ENCODE results near the gene MRPS22.
"Not testable (repeated sequence)": the region's sequence is repeated elsewhere in the genome, so short reads cannot be mapped to it uniquely, and the experiment has no call there.

MRPS22 gene

GRCh38 chr3:139319428-139320402 lies 24.1 kb upstream of the MRPS22 start:
- no peaks in the 10 kb centered on the region for H3K4me1 Mint-ChIP-seq (ENCODE audit: low read depth)
- H3K4me3 Mint-ChIP-seq: no peak overlapping the region
- no peak overlapping the region for H3K27ac Mint-ChIP-seq
- no peaks in the 10 kb centered on the region for H3K36me3 Mint-ChIP-seq (ENCODE audit: low read depth)
- no peaks in the 10 kb centered on the region for H3K9me3 Mint-ChIP-seq
- intact Hi-C loops (cut with micrococcal nuclease): no loop called here
- peaks cover 8% of the 10 kb centered on the region for H3K27me3 Mint-ChIP-seq

GRCh38 chr3:139320551-139321309 lies 23.1 kb upstream of the MRPS22 start:
- Mint-ChIP-seq H3K4me1 (ENCODE audit: low read depth) (no peaks in the 10 kb centered on the region), H3K27me3 (peaks cover 8% of the 10 kb centered on the region), H3K27ac (no peak overlapping the region), H3K9me3 (no peaks in the 10 kb centered on the region), H3K36me3 (ENCODE audit: low read depth) (no peaks in the 10 kb centered on the region), H3K4me3 (no peak overlapping the region)
- intact Hi-C loops (cut with micrococcal nuclease): no loop called here

GRCh38 chr3:139322346-139322745 lies 21.5 kb upstream of the MRPS22 start:
- peaks cover 6% of the 10 kb centered on the region for H3K27me3 Mint-ChIP-seq
- H3K9me3 Mint-ChIP-seq: no peaks in the 10 kb centered on the region
- H3K27ac Mint-ChIP-seq: no peak overlapping the region
- no peaks in the 10 kb centered on the region for H3K4me1 Mint-ChIP-seq (ENCODE audit: low read depth)
- no peak overlapping the region for H3K4me3 Mint-ChIP-seq
- intact Hi-C loops (cut with micrococcal nuclease): no loop called here
- no peaks in the 10 kb centered on the region for H3K36me3 Mint-ChIP-seq (ENCODE audit: low read depth)

GRCh38 chr3:139323146-139323545 lies 20.7 kb upstream of the MRPS22 start:
- Mint-ChIP-seq H3K27ac (no peak overlapping the region), H3K4me3 (no peak overlapping the region), H3K36me3 (ENCODE audit: low read depth) (no peaks in the 10 kb centered on the region), H3K4me1 (ENCODE audit: low read depth) (no peaks in the 10 kb centered on the region), H3K27me3 (peaks cover 6% of the 10 kb centered on the region), H3K9me3 (no peaks in the 10 kb centered on the region)
- intact Hi-C loops (cut with micrococcal nuclease): no loop called here

GRCh38 chr3:139324456-139324855 lies 19.4 kb upstream of the MRPS22 start:
- Mint-ChIP-seq H3K27me3 (peaks cover 8% of the 10 kb centered on the region), H3K4me1 (ENCODE audit: low read depth) (peaks cover 6% of the 10 kb centered on the region), H3K4me3 (no peak overlapping the region), H3K27ac (no peak overlapping the region), H3K36me3 (ENCODE audit: low read depth) (no peaks in the 10 kb centered on the region), H3K9me3 (no peaks in the 10 kb centered on the region)
- intact Hi-C loops (cut with micrococcal nuclease): no loop called here

- intact Hi-C loops (cut with micrococcal nuclease): no loop called here
- Mint-ChIP-seq H3K4me1 (ENCODE audit: low read depth) (peaks cover 9% of the 10 kb centered on the region), H3K36me3 (ENCODE audit: low read depth) (no peaks in the 10 kb centered on the region), H3K27ac (no peak overlapping the region), H3K27me3 (peaks cover 11% of the 10 kb centered on the region), H3K9me3 (no peaks in the 10 kb centered on the region), H3K4me3 (no peak overlapping the region)
Observed at GRCh38 chr3:139325551-139325950, 18.3 kb upstream of the MRPS22 start.

- Mint-ChIP-seq H3K9me3 (no peaks in the 10 kb centered on the region), H3K27ac (no peak overlapping the region)
Observed at GRCh38 chr3:139326131-139326530, 17.7 kb upstream of the MRPS22 start.

GRCh38 chr3:139326707-139327106 lies 17.1 kb upstream of the MRPS22 start:
- no peak overlapping the region for H3K27ac Mint-ChIP-seq

More at GRCh38 chr3:139326131-139326530, 17.7 kb upstream of the MRPS22 start:
- Mint-ChIP-seq H3K4me3 (no peak overlapping the region), H3K4me1 (ENCODE audit: low read depth) (peaks cover 9% of the 10 kb centered on the region), H3K36me3 (ENCODE audit: low read depth) (no peaks in the 10 kb centered on the region), H3K27me3 (peaks cover 13% of the 10 kb centered on the region)
- intact Hi-C loops (cut with micrococcal nuclease): no loop called here

GRCh38 chr3:139327231-139327630 lies 16.6 kb upstream of the MRPS22 start:
- H3K4me3 Mint-ChIP-seq: no peak overlapping the region
- H3K4me1 Mint-ChIP-seq (ENCODE audit: low read depth): peaks cover 9% of the 10 kb centered on the region
- intact Hi-C loops (cut with micrococcal nuclease): no loop called here
- H3K27me3 Mint-ChIP-seq: peaks cover 17% of the 10 kb centered on the region
- H3K36me3 Mint-ChIP-seq (ENCODE audit: low read depth): no peaks in the 10 kb centered on the region
- no peak overlapping the region for H3K27ac Mint-ChIP-seq
- no peaks in the 10 kb centered on the region for H3K9me3 Mint-ChIP-seq

More at GRCh38 chr3:139326707-139327106, 17.1 kb upstream of the MRPS22 start:
- Mint-ChIP-seq H3K36me3 (ENCODE audit: low read depth) (no peaks in the 10 kb centered on the region), H3K4me1 (ENCODE audit: low read depth) (peaks cover 9% of the 10 kb centered on the region), H3K9me3 (no peaks in the 10 kb centered on the region), H3K4me3 (no peak overlapping the region), H3K27me3 (peaks cover 15% of the 10 kb centered on the region)
- intact Hi-C loops (cut with micrococcal nuclease): no loop called here

- Mint-ChIP-seq H3K9me3 (no peaks in the 10 kb centered on the region), H3K27me3 (peaks cover 20% of the 10 kb centered on the region), H3K4me1 (ENCODE audit: low read depth) (peaks cover 9% of the 10 kb centered on the region), H3K36me3 (ENCODE audit: low read depth) (no peaks in the 10 kb centered on the region), H3K27ac (no peak overlapping the region), H3K4me3 (no peak overlapping the region)
- intact Hi-C loops (cut with micrococcal nuclease): loop anchor here (2.0 kb wide), 1 partner anchor 215 kb away; no protein-coding TSS in a partner anchor
Observed at GRCh38 chr3:139327861-139328260, 16.0 kb upstream of the MRPS22 start.

- H3K27ac Mint-ChIP-seq: no peak overlapping the region
- peaks cover 23% of the 10 kb centered on the region for H3K27me3 Mint-ChIP-seq
- intact Hi-C loops (cut with micrococcal nuclease): loop anchor here (2.0 kb wide), 1 partner anchor 216 kb away; no protein-coding TSS in a partner anchor
- peaks cover 9% of the 10 kb centered on the region for H3K4me1 Mint-ChIP-seq (ENCODE audit: low read depth)
- no peaks in the 10 kb centered on the region for H3K36me3 Mint-ChIP-seq (ENCODE audit: low read depth)
- H3K4me3 Mint-ChIP-seq: no peak overlapping the region
- H3K9me3 Mint-ChIP-seq: no peaks in the 10 kb centered on the region
Observed at GRCh38 chr3:139328356-139328755, 15.5 kb upstream of the MRPS22 start.

GRCh38 chr3:139329364-139329850 lies 14.4 kb upstream of the MRPS22 start:
- H3K4me1 Mint-ChIP-seq (ENCODE audit: low read depth): peaks cover 9% of the 10 kb centered on the region
- H3K27ac Mint-ChIP-seq: no peak overlapping the region
- H3K27me3 Mint-ChIP-seq: peaks cover 25% of the 10 kb centered on the region
- intact Hi-C loops (cut with micrococcal nuclease): loop anchor here (1.0 to 2.0 kb wide), 3 partner anchors 217 to 393 kb away; no protein-coding TSS in a partner anchor
- no peaks in the 10 kb centered on the region for H3K9me3 Mint-ChIP-seq
- H3K4me3 Mint-ChIP-seq: peak overlapping the region; percentile 59
- H3K36me3 Mint-ChIP-seq (ENCODE audit: low read depth): no peaks in the 10 kb centered on the region

GRCh38 chr3:139332092-139332491 lies 11.7 kb upstream of the MRPS22 start:
- no peak overlapping the region for H3K27ac Mint-ChIP-seq
- no peaks in the 10 kb centered on the region for H3K36me3 Mint-ChIP-seq (ENCODE audit: low read depth)
- H3K4me1 Mint-ChIP-seq (ENCODE audit: low read depth): peaks cover 9% of the 10 kb centered on the region
- H3K27me3 Mint-ChIP-seq: peaks cover 25% of the 10 kb centered on the region
- intact Hi-C loops (cut with micrococcal nuclease): no loop called here
- H3K9me3 Mint-ChIP-seq: no peaks in the 10 kb centered on the region
- H3K4me3 Mint-ChIP-seq: no peak overlapping the region

GRCh38 chr3:139334675-139335074 lies 9.1 kb upstream of the MRPS22 start:
- H3K27ac Mint-ChIP-seq; H3K36me3 Mint-ChIP-seq (ENCODE audit: low read depth); H3K9me3 Mint-ChIP-seq; intact Hi-C loops (cut with micrococcal nuclease); H3K4me1 Mint-ChIP-seq (ENCODE audit: low read depth); H3K4me3 Mint-ChIP-seq: not testable (repeated sequence)
- peaks cover 20% of the 10 kb centered on the region for H3K27me3 Mint-ChIP-seq

Measured in dendritic cell treated with granulocyte-macrophage colony-stimulating factor and Interleukin-4, amounts not matched to agents 40 ng/mL and 50 ng/mL, for 4 days (primary cell).